CD4-positive, CD25-positive, alpha-beta regulatory T cell (primary cell): Measurements from ENCODE around the gene GNG14. TPM values are rescaled to one million over a fixed set of nuclear protein-coding genes. Genes with fewer than 3 reads are reported as not detected.
"Not testable (repeated sequence)": the region's sequence is repeated elsewhere in the genome, so short reads cannot be mapped to it uniquely, and the experiment has no call there.

Experiments used
- ATAC-seq, 2 donors: fragments of 150-1000 bp; cut with Tn5 transposase; one replicate each; pipeline ENCODE4 v1.10.0; 2021; ENCODE audit warnings: low read depth in 2 of 2, moderate number of reproducible peaks in 2 of 2, moderate library complexity in 1 of 2
- DNase-seq, 3 donors: peaks; one replicate each; pipeline versions ENCODE4 v3.0.0 to v3.0.0-alpha.2; 2012 to 2022; ENCODE audit warnings: mixed read lengths in 1 of 3
- H3K27ac ChIP-seq: one replicate; pipeline ENCODE4 v1.7.0; 2013; ENCODE audit warnings: mild to moderate bottlenecking, low read length; ENCODE audit not compliant: insufficient read depth, poor library complexity, severe bottlenecking
- H3K27me3 ChIP-seq: one replicate; pipeline ENCODE4 v1.7.0; 2013; ENCODE audit warnings: low read length; ENCODE audit not compliant: control insufficient read depth, insufficient read depth
- H3K36me3 ChIP-seq: one replicate; pipeline ENCODE4 v1.7.0; 2013; ENCODE audit warnings: mild to moderate bottlenecking, low read length, moderate library complexity; ENCODE audit not compliant: control insufficient read depth, insufficient read depth
- H3K4me1 ChIP-seq: 2 replicates; pipeline ENCODE4 v1.7.0; 2013; ENCODE audit warnings: mild to moderate bottlenecking, low read length; ENCODE audit not compliant: insufficient read depth, control insufficient read depth, poor library complexity, severe bottlenecking
- H3K4me3 ChIP-seq: one replicate; pipeline ENCODE4 v1.7.0; 2013; ENCODE audit warnings: low read depth, mild to moderate bottlenecking, low read length, moderate library complexity
- H3K9me3 ChIP-seq, 2 experiments: 1 replicate in 1 of 2; 2 replicates in 1 of 2; pipeline ENCODE4 v1.7.0; 2013; ENCODE audit warnings: low read length in 2 of 2, mild to moderate bottlenecking in 1 of 2, moderate library complexity in 1 of 2; ENCODE audit not compliant: control insufficient read depth in 2 of 2
- H3K27ac Mint-ChIP-seq, 3 donors: one replicate each; pipeline ENCODE4 v1.8.0; 2020 to 2022; ENCODE audit warnings: mild to moderate bottlenecking in 3 of 3, mixed read lengths in 3 of 3, moderate library complexity in 2 of 3
- H3K27me3 Mint-ChIP-seq: one replicate; pipeline ENCODE4 v1.8.0; 2022; ENCODE audit warnings: mild to moderate bottlenecking, mixed read lengths
- H3K36me3 Mint-ChIP-seq: one replicate; pipeline ENCODE4 v1.8.0; 2020; ENCODE audit warnings: mixed read lengths
- H3K4me1 Mint-ChIP-seq, 4 donors: one replicate each; pipeline ENCODE4 v1.8.0; 2020 to 2022; ENCODE audit warnings: mixed read lengths in 4 of 4, mild to moderate bottlenecking in 1 of 4
- H3K4me3 Mint-ChIP-seq, 4 donors: one replicate each; pipeline ENCODE4 v1.8.0; 2020 to 2022; ENCODE audit warnings: mild to moderate bottlenecking in 4 of 4, mixed read lengths in 4 of 4, moderate library complexity in 3 of 4
- H3K9me3 Mint-ChIP-seq, 7 donors: one replicate each; pipeline ENCODE4 v1.8.0; 2020 to 2022; ENCODE audit warnings: mixed read lengths in 7 of 7, mild to moderate bottlenecking in 3 of 7, moderate library complexity in 2 of 7
- polyA plus RNA-seq, 4 donors: library from polyadenylated mRNA; unstranded; fragments of 300-500 nt; fragmentation: Illumina TruSeq; gene quantifications; one replicate each; pipeline ENCODE4 v1.2.3, GENCODE V29; 2021
- total RNA-seq: library from RNA; stranded (reverse); gene quantifications from one replicate; pipeline ENCODE4 v1.2.3, GENCODE V29; 2022

GNG14 gene
- total and polyA plus RNA-seq, 5 donors from 2014 or later, result not detected

- not testable (repeated sequence) for H3K4me3 Mint-ChIP-seq, H3K27ac ChIP-seq, H3K4me1 ChIP-seq, H3K27ac Mint-ChIP-seq, H3K4me1 Mint-ChIP-seq, H3K27me3 ChIP-seq, H3K27me3 Mint-ChIP-seq, ATAC-seq, H3K4me3 ChIP-seq, H3K9me3 ChIP-seq, DNase-seq, H3K9me3 Mint-ChIP-seq
- peaks cover 21% of the 10 kb centered on the region for H3K36me3 Mint-ChIP-seq
- peaks cover 39% of the 10 kb centered on the region for H3K36me3 ChIP-seq
Observed at GRCh38 chr19:12712077-12712476, 24.3 kb downstream of the GNG14 start.

GRCh38 chr19:12713304-12713703 lies 25.5 kb downstream of the GNG14 start:
- H3K9me3 Mint-ChIP-seq, H3K9me3 ChIP-seq, H3K27ac ChIP-seq, DNase-seq, H3K27ac Mint-ChIP-seq, H3K4me1 Mint-ChIP-seq, H3K27me3 Mint-ChIP-seq, H3K4me3 Mint-ChIP-seq, H3K4me3 ChIP-seq, ATAC-seq, H3K4me1 ChIP-seq, H3K27me3 ChIP-seq: not testable (repeated sequence)
- peaks cover 40% of the 10 kb centered on the region for H3K36me3 ChIP-seq
- peaks cover 21% of the 10 kb centered on the region for H3K36me3 Mint-ChIP-seq

- peaks cover 0 to 16% (median 4%) of the 10 kb centered on the region in 4 donors for H3K4me1 Mint-ChIP-seq
- H3K36me3 Mint-ChIP-seq, result peaks cover 20% of the 10 kb centered on the region
- no peak overlapping the region for H3K4me3 Mint-ChIP-seq
- no peaks in the 10 kb centered on the region for H3K27me3 ChIP-seq
- no peaks in the 10 kb centered on the region for H3K9me3 Mint-ChIP-seq
- H3K9me3 ChIP-seq, result no peaks in the 10 kb centered on the region
- no peaks in the 10 kb centered on the region for H3K27me3 Mint-ChIP-seq
- H3K4me3 ChIP-seq, result no peak overlapping the region
- H3K27ac Mint-ChIP-seq, result no peak overlapping the region
- DNase-seq (no peak), ATAC-seq (no peak)
- H3K27ac ChIP-seq, result no peak overlapping the region
- peaks cover 41% of the 10 kb centered on the region for H3K36me3 ChIP-seq
- no peaks in the 10 kb centered on the region for H3K4me1 ChIP-seq
Observed at GRCh38 chr19:12715102-12715501, 27.3 kb downstream of the GNG14 start.

- Mint-ChIP-seq H3K4me3 (no peak overlapping the region), H3K9me3 (no peaks in the 10 kb centered on the region), H3K27me3 (no peaks in the 10 kb centered on the region), H3K4me1 (peaks cover 0 to 23% (median 10%) of the 10 kb centered on the region in 4 donors), H3K36me3 (peaks cover 15% of the 10 kb centered on the region), H3K27ac (no peak overlapping the region)
- H3K27me3 ChIP-seq, result no peaks in the 10 kb centered on the region
- DNase-seq (no peak), ATAC-seq (no peak)
- no peaks in the 10 kb centered on the region for H3K9me3 ChIP-seq
- H3K36me3 ChIP-seq, result peaks cover 36% of the 10 kb centered on the region
- peaks cover 7% of the 10 kb centered on the region for H3K4me1 ChIP-seq
- H3K4me3 ChIP-seq, result no peak overlapping the region
- H3K27ac ChIP-seq, result no peak overlapping the region
Observed at GRCh38 chr19:12715929-12716328, 28.1 kb downstream of the GNG14 start.

GRCh38 chr19:12720296-12720695 lies 32.5 kb downstream of the GNG14 start:
- Mint-ChIP-seq H3K27ac (peak overlapping the region; percentile 38 to 93 (median 84)), H3K9me3 (peaks cover 0 to 4% (median 0%) of the 10 kb centered on the region in 7 donors), H3K4me3 (peak overlapping the region; percentile 85 to 93 (median 90)), H3K4me1 (peaks cover 4 to 49% (median 35%) of the 10 kb centered on the region in 4 donors), H3K36me3 (peaks cover 9% of the 10 kb centered on the region), H3K27me3 (peaks cover 7% of the 10 kb centered on the region)
- peaks cover 8% of the 10 kb centered on the region for H3K36me3 ChIP-seq
- peaks cover 34% of the 10 kb centered on the region for H3K4me1 ChIP-seq
- H3K9me3 ChIP-seq, result no peaks in the 10 kb centered on the region
- ATAC-seq, result no peak
- peak overlapping the region; percentile 37 for H3K4me3 ChIP-seq
- no peak for DNase-seq
- no peaks in the 10 kb centered on the region for H3K27me3 ChIP-seq
- peak overlapping the region; percentile 23 for H3K27ac ChIP-seq

GRCh38 chr19:12720851-12721655 lies 33.3 kb downstream of the GNG14 start:
- Mint-ChIP-seq H3K27ac (peak overlapping the region; percentile 92 to 97 (median 95)), H3K27me3 (peaks cover 7% of the 10 kb centered on the region), H3K4me3 (peak overlapping the region; percentile 90 to 97 (median 94)), H3K4me1 (peaks cover 4 to 49% (median 35%) of the 10 kb centered on the region in 4 donors), H3K9me3 (peaks cover 0 to 4% (median 0%) of the 10 kb centered on the region in 7 donors), H3K36me3 (peaks cover 5% of the 10 kb centered on the region)
- peaks cover 34% of the 10 kb centered on the region for H3K4me1 ChIP-seq
- H3K4me3 ChIP-seq, result peak overlapping the region; percentile 62
- ATAC-seq (no peak), DNase-seq (peak in 1 of 3 donors; percentile 51)
- H3K9me3 ChIP-seq, result no peaks in the 10 kb centered on the region
- peak overlapping the region; percentile 86 for H3K27ac ChIP-seq
- H3K36me3 ChIP-seq, result peaks cover 7% of the 10 kb centered on the region
- H3K27me3 ChIP-seq, result no peaks in the 10 kb centered on the region

- H3K9me3 Mint-ChIP-seq, result peaks cover 0 to 4% (median 0%) of the 10 kb centered on the region in 7 donors
- no peaks in the 10 kb centered on the region for H3K27me3 ChIP-seq
- H3K4me3 ChIP-seq, result peak overlapping the region; percentile 62
- peak overlapping the region; percentile 93 to 97 (median 94) for H3K4me3 Mint-ChIP-seq
- peak overlapping the region; percentile 86 for H3K27ac ChIP-seq
- peak overlapping the region; percentile 92 to 97 (median 95) for H3K27ac Mint-ChIP-seq
- ATAC-seq (peak in 1 of 2 donors; percentile 25), DNase-seq (peak; percentile 48 to 63 (median 48))
- H3K9me3 ChIP-seq, result no peaks in the 10 kb centered on the region
- H3K27me3 Mint-ChIP-seq, result peaks cover 7% of the 10 kb centered on the region
- H3K4me1 ChIP-seq, result peaks cover 34% of the 10 kb centered on the region
- peaks cover 7% of the 10 kb centered on the region for H3K36me3 ChIP-seq
- H3K36me3 Mint-ChIP-seq, result peaks cover 3% of the 10 kb centered on the region
- H3K4me1 Mint-ChIP-seq, result peaks cover 9 to 50% (median 33%) of the 10 kb centered on the region in 4 donors
Observed at GRCh38 chr19:12721656-12722565, 34.1 kb downstream of the GNG14 start.
